Stimulated activated CD4-positive, alpha-beta T cell treated with anti-CD3 and anti-CD28 coated beads, Interleukin-12 subunit alpha, Interleukin-12 subunit beta, amount 100 ng/mL, for 24 hours (primary cell): ENCODE measurements around the gene TTL.
"Not testable (repeated sequence)": the region's sequence is repeated elsewhere in the genome, so short reads cannot be mapped to it uniquely, and the experiment has no call there.

Experiments
- DNase-seq, 2 experiments: peaks; one replicate each; pipeline ENCODE4 v3.0.0-alpha.2; 2020; ENCODE audit warnings: low read depth in 2 of 2

The TTL gene

GRCh38 chr2:112474844-112475486 lies 7.0 kb upstream of the TTL start:
- DNase-seq: no peak

GRCh38 chr2:112476434-112476833 lies 5.5 kb upstream of the TTL start:
- DNase-seq: no peak

- DNase-seq: peak in 1 of 2 experiments; percentile 16
Observed at GRCh38 chr2:112480530-112481049, 1.4 kb upstream of the TTL start.

- DNase-seq: peak; percentile 69 to 80
Observed at GRCh38 chr2:112481050-112481527, 867 bp upstream of the TTL start.

GRCh38 chr2:112482309-112483041 lies 519 bp downstream of the TTL start:
- peak in 1 of 2 experiments; percentile 14 for DNase-seq

- no peak for DNase-seq
Observed at GRCh38 chr2:112483042-112483473, 1.1 kb downstream of the TTL start.

GRCh38 chr2:112483831-112484230 lies 1.9 kb downstream of the TTL start:
- no peak for DNase-seq

GRCh38 chr2:112485849-112486248 lies 3.9 kb downstream of the TTL start:
- DNase-seq: no peak

GRCh38 chr2:112486895-112487294 lies 4.9 kb downstream of the TTL start:
- DNase-seq: no peak

- no peak for DNase-seq
Observed at GRCh38 chr2:112487444-112487961, 5.5 kb downstream of the TTL start.

- no peak for DNase-seq
Observed at GRCh38 chr2:112488201-112488600, 6.2 kb downstream of the TTL start.

- no peak for DNase-seq
Observed at GRCh38 chr2:112491946-112492345, 10.0 kb downstream of the TTL start.

- DNase-seq: no peak
Observed at GRCh38 chr2:112493048-112493447, 11.1 kb downstream of the TTL start.

GRCh38 chr2:112493858-112494648 lies 12.1 kb downstream of the TTL start:
- DNase-seq: no peak

GRCh38 chr2:112494828-112495227 lies 12.9 kb downstream of the TTL start:
- no peak for DNase-seq

GRCh38 chr2:112495878-112496277 lies 13.9 kb downstream of the TTL start:
- DNase-seq: not testable (repeated sequence)

GRCh38 chr2:112500850-112501484 lies 19.0 kb downstream of the TTL start:
- not testable (repeated sequence) for DNase-seq

GRCh38 chr2:112509239-112509998 lies 27.5 kb downstream of the TTL start:
- not testable (repeated sequence) for DNase-seq

- no peak for DNase-seq
Observed at GRCh38 chr2:112516801-112517200, 34.8 kb downstream of the TTL start.

- DNase-seq: no peak
Observed at GRCh38 chr2:112518807-112519206, 36.9 kb downstream of the TTL start.

- no peak for DNase-seq
Observed at GRCh38 chr2:112519506-112519905, 37.5 kb downstream of the TTL start.
